Measurements from ENCODE around the gene ADGRV1.
A peak's percentile ranks its signal among the peaks of the same experiment; 100 is the strongest.
"Not testable (repeated sequence)": the region's sequence is repeated elsewhere in the genome, so short reads cannot be mapped to it uniquely, and the experiment has no call there.

Gene ADGRV1

DNA sequence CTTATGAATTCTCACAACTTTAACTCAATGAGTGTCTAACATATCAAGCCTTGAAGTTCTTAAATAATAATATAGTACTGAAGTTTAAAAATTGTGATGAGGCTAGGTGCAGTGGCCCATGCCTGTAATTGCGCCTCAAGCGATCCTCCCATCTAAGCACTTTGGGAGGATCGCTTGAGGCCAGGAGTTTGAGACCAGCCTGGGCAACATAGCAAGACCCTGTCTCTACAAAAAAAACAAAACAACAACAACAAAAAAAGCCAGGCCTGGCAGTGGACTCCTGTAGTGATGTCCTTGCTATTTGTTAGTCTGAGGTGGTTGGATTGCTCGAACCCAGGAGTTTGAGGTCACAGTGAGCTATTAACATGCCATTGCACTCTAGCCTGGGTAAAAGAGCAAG, 98.4 kb downstream of the ADGRV1 start:
- DNase-seq, result no peak

DNA sequence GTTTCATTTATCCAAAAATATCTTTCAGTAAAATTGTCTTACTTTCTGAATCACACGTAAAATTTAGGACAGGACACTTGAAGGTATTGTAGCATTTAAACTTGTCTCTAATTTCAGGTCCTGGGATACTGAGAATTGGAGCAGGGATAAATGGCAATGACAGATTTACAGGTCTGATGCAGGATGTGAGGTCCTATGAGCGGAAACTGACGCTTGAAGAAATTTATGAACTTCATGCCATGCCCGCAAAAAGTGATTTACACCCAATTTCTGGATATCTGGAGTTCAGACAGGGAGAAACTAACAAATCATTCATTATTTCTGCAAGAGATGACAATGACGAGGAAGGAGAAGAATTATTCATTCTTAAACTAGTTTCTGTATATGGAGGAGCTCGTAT, 99.2 kb downstream of the ADGRV1 start:
- no peak for DNase-seq

GRCh38 chr5:90658620-90659019, 100.0 kb downstream of the ADGRV1 start:
- no peak for DNase-seq

DNA sequence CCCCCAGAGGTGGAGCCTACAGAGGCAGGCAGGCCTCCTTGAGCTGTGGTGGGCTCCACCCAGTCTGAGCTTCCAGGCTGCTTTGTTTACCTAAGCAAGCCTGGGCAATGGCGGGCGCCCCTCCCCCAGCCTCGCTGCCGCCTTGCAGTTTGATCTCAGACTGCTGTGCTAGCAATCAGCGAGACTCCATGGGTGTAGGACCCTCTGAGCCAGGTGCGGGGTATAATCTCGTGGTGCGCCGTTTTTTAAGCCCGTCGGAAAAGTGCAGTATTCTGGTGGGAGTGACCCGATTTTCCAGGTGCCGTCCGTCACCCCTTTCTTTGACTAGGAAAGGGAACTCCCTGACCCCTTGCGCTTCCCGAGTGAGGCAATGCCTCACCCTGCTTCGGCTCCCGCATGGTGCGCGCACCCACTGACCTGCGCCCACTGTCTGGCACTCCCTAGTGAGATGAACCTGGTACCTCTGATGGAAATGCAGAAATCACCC, 109.5 kb downstream of the ADGRV1 start:
- DNase-seq, result not testable (repeated sequence)

GRCh38 chr5:90675222-90675621, 116.6 kb downstream of the ADGRV1 start:
- DNase-seq, result no peak

DNA sequence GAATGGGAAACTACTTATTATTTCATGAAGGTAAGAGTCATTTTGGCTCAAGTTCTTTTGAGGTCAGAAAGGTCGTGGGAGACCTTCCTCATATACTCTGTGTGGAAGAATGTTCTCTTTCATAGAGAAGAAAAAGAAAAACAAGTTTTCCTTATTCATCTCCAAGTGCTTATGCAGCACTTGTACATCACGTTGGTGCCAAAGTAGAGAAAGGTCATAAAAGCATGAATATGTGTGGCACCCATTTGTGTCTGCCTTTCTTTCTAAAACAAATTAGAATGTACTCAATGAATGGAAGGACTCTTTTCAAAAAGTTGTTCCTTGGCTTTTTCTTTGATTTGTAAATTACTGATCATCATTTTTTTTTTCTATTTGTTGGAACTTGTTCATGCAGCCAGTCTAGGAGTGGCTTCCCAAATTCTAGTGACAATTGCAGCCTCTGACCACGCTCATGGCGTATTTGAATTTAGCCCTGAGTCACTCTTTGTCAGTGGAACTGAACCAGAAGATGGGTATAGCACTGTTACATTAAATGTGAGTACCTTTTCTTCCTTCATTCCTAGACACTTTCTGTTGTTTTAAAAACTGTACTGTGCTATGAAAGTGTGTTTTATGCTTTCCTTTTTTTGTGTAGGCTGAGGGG, 122.4 kb downstream of the ADGRV1 start:
- no peak for DNase-seq

GRCh38 chr5:90682278-90682677, 123.7 kb downstream of the ADGRV1 start:
- no peak for DNase-seq

- no peak for DNase-seq
These were observed 126.9 kb downstream of the ADGRV1 start for GRCh38 chr5:90685425-90686022.

DNA sequence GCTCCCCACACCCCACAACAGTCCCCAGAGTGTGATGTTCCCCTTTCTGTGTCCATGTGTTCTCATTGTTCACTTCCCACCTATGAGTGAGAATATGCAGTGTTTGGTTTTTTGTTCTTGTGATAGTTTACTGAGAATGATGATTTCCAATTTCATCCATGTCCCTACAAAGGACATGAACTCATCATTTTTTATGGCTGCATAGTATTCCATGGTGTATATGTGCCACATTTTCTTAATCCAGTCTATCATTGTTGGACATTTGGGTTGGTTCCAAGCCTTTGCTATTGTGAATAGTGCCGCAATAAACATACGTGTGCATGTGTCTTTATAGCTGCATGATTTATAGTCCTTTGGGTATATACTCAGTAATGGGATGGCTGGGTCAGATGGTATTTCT, 127.8 kb downstream of the ADGRV1 start:
- DNase-seq, result not testable (repeated sequence)

GRCh38 chr5:90687458-90687857, 128.9 kb downstream of the ADGRV1 start:
- DNase-seq, result not testable (repeated sequence)

- no peak for DNase-seq
These were observed 130.5 kb downstream of the ADGRV1 start for GRCh38 chr5:90689064-90689463.

- no peak for DNase-seq
These were observed 131.7 kb downstream of the ADGRV1 start for GRCh38 chr5:90690307-90690706.

DNA sequence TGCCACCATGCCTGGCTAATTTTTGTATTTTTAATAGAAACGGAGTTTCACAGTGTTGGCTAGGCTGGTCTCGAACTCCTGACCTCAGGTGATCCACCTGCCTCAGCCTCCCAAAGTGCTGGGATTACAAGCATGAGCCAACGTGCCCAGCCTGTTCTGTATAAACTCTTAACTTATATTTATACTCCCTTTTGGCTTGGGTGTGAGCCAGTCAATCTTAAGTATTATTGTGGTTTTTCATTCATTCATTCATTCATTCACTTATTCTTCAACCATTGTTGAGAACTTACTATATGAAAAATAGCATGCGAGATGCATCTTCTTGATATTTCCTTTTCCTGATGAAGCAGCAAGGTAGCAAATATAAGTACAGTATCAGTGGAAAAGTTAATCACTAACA, 132.9 kb downstream of the ADGRV1 start:
- no peak for DNase-seq

GRCh38 chr5:90696153-90696552, 137.6 kb downstream of the ADGRV1 start:
- no peak for DNase-seq

- DNase-seq, result no peak
These were observed 141.7 kb downstream of the ADGRV1 start for GRCh38 chr5:90700299-90700698.

DNA sequence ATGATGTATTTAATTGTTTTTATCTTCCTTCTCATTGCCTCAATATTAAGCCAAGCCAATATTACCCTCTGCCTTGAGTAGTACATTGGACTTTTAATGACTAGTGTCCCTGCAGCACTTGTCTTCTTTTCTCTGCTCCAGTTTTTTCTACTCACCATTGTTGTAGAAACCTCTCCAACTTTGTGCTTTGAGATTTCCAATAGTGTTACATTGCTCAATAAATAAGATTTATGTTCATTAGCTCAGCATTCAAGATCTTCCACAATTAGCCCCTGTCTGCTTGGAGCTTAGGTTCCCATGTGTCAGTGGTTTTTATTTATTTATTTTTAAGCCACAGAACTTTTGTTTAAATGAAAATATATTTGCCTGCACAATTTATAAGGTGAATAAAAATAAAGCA, 145.3 kb downstream of the ADGRV1 start:
- DNase-seq, result no peak

DNA sequence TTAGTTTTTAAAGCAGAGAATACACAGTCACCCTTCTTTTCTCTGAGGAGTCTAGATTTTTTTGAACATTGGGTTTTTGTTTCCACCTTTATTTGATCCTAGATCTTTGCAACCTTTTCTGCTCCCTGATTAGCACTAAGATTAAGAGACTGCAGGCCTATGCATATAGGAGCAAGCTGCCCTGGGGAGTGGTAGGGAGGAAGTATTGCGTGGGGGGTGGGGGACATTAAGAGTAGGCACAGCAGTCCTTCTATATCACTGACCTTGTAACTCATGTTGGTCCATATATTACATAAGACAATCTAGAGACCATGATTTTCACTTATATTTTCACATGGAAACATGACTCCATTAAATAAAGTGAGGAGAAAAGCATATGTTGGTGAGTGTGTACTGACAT, 149.1 kb downstream of the ADGRV1 start:
- DNase-seq, result no peak

DNA sequence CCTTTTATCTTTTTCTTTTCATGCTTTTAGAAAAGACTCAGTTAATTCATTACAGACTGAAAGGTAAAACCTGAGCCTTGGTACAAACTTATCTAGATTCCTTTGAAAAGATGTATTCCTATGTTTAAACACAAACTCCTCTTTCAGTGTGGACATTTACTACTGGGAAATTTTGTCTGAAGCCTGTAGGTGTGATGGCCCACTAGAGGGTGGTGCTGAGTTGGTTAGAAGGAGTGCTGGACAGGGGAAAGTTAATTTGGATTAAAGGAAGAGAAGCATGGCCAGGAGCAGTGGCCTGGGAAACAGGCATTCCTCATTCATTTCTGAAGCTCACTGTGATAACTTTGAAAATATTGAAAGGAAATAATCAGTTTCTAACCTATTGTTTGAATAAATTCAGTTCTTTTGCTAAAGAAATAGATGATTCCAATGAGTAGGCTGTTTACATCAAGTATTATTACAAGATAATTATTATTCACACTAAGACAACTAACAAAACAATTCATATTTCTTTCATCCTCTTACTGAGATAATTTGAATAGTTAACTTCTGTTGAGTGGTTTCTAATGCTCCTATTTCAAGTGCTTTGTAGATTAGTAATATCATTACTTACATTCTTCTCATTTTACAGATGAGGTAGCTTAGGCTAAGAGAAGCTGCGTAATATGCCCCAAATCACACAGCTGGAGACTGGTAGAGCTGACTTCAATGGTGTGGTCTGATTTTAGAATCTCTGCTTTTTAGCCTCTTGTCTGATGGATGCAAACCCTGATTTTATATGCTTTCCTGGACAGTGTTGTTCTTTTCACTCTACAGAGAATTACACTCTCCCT, 150.9 kb downstream of the ADGRV1 start:
- peak; percentile 54 for DNase-seq

DNA sequence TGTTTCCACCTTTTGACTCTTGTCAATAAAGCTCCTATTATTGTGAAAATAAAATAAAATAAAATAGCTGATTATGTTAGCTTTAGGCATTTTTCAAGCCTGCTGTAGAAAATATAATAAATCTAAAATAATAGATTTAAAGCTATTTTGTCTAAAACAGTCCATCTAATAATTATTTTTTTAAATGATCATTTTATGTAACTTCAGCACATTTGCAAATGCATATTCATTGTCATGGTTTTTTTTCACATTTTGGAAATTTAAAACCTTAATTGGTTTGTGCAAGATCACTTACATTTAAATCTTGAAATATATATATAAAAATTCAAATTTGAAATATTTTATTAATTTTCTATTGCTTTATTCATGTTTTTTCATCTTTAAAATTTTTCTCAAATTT, 159.8 kb downstream of the ADGRV1 start:
- DNase-seq, result no peak

DNA sequence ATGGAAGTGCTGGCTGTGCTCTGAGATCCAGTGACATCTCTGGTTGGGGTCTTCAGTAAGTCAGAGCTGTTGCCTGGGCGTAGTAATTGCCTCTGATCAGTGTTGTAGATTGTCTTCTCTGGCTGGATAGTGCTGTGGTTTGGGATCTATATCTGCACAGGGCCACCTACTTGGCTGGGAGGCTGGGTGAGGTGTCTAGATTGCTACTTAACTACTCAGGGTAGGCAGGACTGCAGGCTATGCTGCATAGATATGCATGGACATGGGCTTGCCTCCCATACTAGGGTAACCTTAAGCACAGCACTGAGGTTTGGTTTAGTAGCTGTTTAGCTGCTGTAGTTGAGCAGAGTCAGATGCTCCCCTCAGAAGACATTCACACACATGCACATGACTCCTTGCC, 181.0 kb downstream of the ADGRV1 start:
- no peak for DNase-seq

- DNase-seq, result no peak
These were observed 181.7 kb downstream of the ADGRV1 start for GRCh38 chr5:90740244-90740799.

GRCh38 chr5:90741022-90741564, 182.5 kb downstream of the ADGRV1 start:
- DNase-seq, result no peak

- no peak for DNase-seq
These were observed 187.5 kb downstream of the ADGRV1 start for GRCh38 chr5:90746119-90746518.
